COLO668 (cell line): ENCODE measurements around the gene GJD4.

Experiments
- DNase-seq: peaks from one replicate; lab custom pipeline; 2025; ENCODE audit not compliant: unreplicated experiment; lab: John Stamatoyannopoulos, UW

The GJD4 gene

GRCh38 chr10:35614312-35614711 is 9.2 kb downstream of the GJD4 start:
- no peak for DNase-seq

GRCh38 chr10:35626971-35627507 is 21.9 kb downstream of the GJD4 start:
- DNase-seq: no peak

GRCh38 chr10:35631404-35631803 is 26.3 kb downstream of the GJD4 start:
- DNase-seq: no peak

GRCh38 chr10:35632027-35632426 is 26.9 kb downstream of the GJD4 start:
- no peak for DNase-seq

GRCh38 chr10:35633006-35633980 is 28.2 kb downstream of the GJD4 start:
- no peak for DNase-seq

GRCh38 chr10:35635576-35635975 is 30.4 kb downstream of the GJD4 start:
- DNase-seq: peak; percentile 27

GRCh38 chr10:35636956-35637355 is 31.8 kb downstream of the GJD4 start:
- DNase-seq: no peak

GRCh38 chr10:35637462-35637861 is 32.3 kb downstream of the GJD4 start:
- no peak for DNase-seq

- DNase-seq: no peak
Observed at GRCh38 chr10:35638101-35638500, 33.0 kb downstream of the GJD4 start.

GRCh38 chr10:35639021-35639727 is 34.0 kb downstream of the GJD4 start:
- DNase-seq: no peak

- DNase-seq: no peak
Observed at GRCh38 chr10:35639728-35640401, 34.7 kb downstream of the GJD4 start.

- DNase-seq: peak; percentile 68
Observed at GRCh38 chr10:35640474-35640873, 35.3 kb downstream of the GJD4 start.

GRCh38 chr10:35640951-35641675 is 36.0 kb downstream of the GJD4 start:
- DNase-seq: peak; percentile 72

- DNase-seq: peak; percentile 47
Observed at GRCh38 chr10:35641676-35642034, 36.5 kb downstream of the GJD4 start.

GRCh38 chr10:35642035-35642792 is 37.1 kb downstream of the GJD4 start, which contains the start of gene FZD8:
Gene FZD8, minus strand, starts transcription at chr10:35642296. Its CDS starts 867 bp downstream, at chr10:35641429.
- DNase-seq: peak; percentile 87

- DNase-seq: no peak
Observed at GRCh38 chr10:35642793-35643114, 37.6 kb downstream of the GJD4 start.

GRCh38 chr10:35643151-35644049 is 38.3 kb downstream of the GJD4 start:
- DNase-seq: peak; percentile 33

GRCh38 chr10:35644050-35644950 is 39.2 kb downstream of the GJD4 start:
- DNase-seq: no peak
